Stimulated activated CD4-positive, alpha-beta T cell treated with anti-CD3 and anti-CD28 coated beads, Interleukin-12 subunit alpha, Interleukin-12 subunit beta, amount 100 ng/mL, for 24 hours (primary cell): ENCODE measurements around the gene CCDC167.

Experiments
- DNase-seq, 2 experiments: peaks; one replicate each; pipeline ENCODE4 v3.0.0-alpha.2; 2020; ENCODE audit warnings: low read depth in 2 of 2

CCDC167 gene

DNA sequence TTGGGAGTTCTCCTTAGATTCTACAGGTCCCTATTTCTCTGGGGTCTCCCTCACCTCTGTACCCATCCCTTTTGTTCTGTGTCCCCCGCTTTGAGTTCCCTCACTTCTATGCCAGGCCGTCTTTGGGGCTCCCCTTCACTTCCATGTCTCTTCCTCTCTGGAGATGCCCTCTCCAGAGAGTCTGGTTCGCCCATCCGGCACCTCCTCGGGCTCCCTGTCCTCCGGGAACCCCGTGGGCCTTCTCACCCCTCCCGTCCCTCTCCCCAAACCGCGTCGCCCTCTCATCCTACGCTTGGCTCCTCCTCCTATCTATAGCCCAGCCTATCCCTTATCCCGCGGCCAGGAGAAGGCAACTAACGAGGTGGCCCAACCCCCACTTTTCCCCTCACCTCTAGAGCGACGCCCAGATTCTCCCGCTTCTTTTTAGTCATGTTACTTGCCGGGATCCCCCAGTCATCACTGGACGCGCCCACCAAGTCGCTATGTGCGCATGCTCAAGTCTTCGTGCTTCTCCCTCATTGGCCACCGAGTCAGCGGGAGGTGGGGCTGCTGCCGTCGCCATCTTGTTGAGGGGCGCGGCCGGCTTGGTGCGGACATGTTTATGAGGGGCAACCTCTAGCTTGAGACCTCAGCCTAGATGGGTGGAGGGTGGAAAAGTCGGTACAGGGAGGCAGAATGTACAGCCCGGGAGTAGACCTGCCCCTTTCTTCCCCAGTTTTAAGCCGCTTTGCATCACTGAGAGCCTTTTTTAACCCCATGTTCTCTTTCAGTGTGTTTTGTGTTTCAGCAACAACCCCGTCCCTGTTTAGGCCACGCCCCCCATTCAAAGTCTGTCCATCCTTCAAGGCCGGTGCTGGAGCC is at the start of gene CCDC167:
TSS of gene CCDC167 (minus strand) at position 461 of the 861 bp plus-strand sequence. CDS start at position 431, 30 bp downstream.
- peak; percentile 97 to 98 for DNase-seq

GRCh38 chr6:37549154-37549553 is 49.5 kb upstream of the CCDC167 start:
- DNase-seq: no peak

DNA sequence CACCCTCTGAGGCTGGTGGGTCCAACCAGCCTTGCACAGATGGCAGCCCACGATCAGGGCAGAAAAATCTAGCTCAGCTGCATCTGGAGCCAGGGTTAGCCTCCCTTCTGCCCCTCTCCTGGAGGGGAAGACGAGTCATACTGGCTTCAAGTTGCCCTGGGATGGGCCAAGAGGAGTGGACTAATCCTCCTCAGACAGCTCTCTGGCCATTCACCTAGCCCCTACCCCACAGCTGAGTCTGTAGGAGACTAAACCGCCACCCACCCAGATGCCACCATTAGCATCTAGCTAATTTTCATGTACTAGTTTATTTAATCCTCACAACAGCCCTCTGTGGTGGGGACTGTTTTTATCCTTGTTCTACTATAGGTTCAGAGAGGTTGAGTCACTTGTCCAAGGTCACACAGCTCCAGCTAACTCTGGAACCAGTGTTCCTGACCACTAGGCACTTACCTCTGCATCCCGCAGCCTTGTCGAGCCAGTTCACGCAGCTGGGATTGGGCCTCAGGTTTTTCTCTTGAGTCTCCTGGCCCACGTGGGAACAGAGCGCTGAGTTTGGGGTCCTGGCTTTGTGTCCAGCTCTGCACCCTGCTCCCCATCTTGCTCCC is 48.5 kb upstream of the CCDC167 start:
- no peak for DNase-seq

- DNase-seq: no peak
Measured at GRCh38 chr6:37547564-37548061, 47.9 kb upstream of the CCDC167 start.

GRCh38 chr6:37546141-37546871 is 46.6 kb upstream of the CCDC167 start:
- no peak for DNase-seq

- no peak for DNase-seq
Measured at GRCh38 chr6:37544530-37544929, 44.8 kb upstream of the CCDC167 start.

DNA sequence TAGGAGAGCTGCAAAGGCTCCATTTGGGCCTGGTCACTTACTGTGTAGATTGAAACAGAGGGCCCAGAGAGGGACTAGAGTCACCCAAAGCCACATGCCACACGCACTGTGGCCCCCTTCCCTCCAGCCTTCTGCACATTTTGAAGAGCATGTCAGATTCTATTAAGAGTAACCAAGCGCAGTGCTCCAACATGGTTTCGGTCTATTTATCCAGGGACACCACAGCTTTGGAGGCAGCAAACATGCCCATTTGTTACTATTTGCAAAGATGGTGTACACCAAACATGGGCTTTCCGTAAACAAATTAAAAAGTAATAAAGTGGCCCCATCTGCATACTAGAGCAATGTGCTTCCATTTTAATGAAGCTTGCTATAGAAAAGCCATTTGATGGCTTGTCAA is 43.7 kb upstream of the CCDC167 start:
- no peak for DNase-seq

DNA sequence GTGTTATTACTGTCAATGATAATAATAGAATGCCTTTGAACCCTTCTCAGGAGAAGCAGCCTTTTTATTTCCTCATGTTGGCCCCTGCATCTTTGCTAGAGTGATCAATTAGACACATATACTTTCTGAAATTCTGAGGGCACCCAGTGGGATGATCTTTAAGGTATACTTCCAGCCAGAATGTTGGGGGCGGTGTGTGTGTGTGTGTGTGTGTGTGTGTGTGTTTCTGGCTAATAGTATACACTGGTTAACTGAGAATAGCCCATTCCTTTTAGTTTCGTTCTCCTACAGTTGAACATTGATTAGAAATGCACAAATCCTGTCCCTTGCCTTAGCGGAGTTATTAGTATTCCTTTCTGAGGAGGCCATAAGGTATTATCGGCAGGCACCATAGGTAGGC is 41.7 kb upstream of the CCDC167 start:
- no peak for DNase-seq

DNA sequence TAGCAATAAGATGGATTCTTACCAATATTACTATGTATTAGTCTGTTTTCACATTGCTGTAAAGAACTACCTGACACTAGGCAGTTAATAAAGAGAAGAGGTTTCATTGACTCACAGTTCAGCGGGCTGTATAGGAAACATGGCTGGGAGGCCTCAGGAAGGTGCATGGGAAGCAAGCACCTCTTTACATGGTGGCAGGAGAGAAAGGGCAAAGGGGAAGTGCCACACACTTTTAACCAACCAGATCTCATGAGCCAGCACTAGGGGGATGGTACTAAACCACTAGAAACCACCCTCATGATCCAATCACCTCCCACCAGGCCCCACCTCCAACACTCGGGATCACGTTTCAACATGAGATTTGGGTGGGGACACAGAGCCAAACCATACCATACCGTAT is 40.7 kb upstream of the CCDC167 start:
- DNase-seq: no peak

DNA sequence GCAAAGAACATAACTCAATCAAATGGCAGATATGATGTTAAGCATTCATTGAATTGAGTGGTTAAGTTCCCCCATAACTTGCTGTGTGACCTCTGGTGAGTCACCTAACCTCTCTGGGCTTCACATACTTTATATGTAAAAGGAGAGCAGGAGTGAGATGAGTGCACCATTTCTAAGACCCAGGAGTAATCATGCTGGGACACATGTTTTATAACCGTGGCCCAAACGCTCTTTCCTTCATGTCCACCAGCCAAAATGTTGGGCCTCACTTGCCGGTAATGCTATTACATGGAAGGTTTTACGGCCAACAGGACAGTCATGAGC is 40.3 kb upstream of the CCDC167 start:
- DNase-seq: no peak

- DNase-seq: no peak
Measured at GRCh38 chr6:37539171-37540028, 39.7 kb upstream of the CCDC167 start.

GRCh38 chr6:37538107-37538506 is 38.4 kb upstream of the CCDC167 start:
- DNase-seq: no peak

DNA sequence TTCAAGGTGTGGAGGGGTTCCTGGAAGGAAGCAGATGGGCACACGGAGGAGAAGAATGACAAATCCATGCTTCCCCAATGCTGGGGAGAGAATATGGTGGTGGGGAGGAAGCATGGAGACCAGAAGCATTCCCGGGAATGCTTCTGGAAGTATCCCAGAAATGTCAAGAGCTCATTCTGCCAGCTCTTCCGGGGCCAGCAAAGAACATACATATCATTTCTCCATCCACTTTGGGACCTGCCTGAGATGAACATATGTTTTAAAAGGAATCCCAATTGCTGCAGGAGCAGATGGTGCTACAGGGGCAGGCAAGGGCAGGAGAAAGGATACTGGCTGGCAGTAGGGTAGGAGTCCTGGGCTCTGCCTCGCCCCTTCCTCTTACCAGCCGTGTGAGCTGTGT is 37.9 kb upstream of the CCDC167 start:
- DNase-seq: no peak

DNA sequence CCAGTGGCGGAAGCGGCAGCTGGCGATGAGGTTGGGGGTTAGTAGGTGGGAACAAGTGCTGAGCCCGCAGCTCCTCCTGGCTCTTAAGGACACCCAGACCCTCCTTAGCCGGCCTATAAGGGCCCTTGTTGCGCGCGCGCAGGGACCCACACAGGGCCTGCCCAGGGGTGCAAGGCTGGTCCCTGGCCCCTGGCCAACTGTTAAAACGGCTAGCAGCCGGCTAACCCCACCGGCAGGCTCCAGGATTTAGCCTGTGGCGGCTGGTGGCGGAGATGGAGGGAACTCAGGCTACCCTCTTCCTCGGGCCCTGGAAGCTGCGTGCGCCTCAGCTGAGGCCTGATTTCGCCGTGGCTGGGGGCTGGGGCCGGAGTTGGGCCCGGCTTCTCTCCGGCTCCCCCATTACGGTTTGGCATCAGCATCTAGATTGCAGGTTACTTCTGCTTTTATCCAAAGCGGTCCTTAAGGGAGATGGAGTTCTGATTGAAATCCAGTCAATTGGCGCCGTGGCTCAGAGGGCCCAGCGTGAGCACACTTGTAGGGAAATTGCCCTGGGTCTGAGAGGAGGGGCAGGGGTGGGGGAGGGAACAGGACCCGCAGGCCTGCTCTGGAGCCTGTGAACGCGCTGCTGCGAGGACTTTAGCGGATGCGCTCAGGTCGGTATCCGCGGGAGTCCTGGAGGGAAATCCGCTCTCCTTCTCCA is 36.9 kb upstream of the CCDC167 start:
- no peak for DNase-seq

DNA sequence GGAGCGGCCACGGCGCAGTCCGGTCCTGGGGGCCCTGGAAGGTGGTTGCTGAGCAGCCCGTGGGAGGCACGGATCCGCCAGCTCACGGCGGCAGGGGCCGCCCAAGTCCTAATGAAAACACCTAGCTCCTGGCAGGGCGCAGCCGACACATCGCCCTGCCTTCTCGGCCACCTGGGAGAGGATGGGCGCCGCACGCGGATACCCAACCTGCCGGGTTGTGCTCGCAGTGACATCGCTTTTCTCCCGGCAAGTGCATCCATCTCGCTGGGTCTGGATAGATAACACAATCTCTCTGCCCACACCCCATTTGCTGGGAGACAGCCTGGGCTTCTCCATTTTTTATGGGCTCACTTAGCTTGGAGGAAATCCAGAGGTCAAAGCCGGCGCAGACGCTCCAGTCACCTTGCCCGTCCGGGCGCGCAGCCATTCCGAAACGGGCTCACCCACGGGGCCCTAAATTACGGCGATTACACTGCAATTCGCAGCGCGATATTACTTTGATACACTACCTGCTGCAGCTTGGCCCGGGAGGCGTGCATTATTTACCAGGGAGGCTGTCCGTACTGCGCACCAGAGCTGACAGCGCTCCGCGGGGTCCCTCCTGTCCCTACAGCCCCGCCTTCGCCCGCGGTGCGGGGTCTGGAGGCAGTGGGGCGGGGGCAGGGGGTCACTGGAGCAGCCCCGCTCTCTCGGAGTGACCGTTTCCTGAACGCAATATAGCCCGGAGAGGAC is 36.2 kb upstream of the CCDC167 start:
- DNase-seq: no peak

DNA sequence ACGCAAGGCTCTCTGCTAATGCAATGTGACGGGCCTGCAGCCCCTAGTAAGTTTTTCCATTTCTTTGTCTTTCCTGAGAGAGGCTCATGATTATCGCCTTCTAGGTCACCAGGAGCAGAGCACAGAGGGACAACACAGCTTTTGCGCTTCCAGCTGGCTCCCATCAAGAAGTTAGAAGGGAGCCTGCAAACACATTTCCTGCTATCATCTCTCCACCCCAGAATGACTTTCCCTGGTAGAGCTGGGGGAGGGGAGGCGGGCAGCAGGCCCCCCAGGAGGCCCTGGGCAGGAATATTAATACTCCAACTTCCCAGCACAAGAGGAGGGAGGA is 35.7 kb upstream of the CCDC167 start:
- DNase-seq: no peak

- no peak for DNase-seq
Measured at GRCh38 chr6:37534893-37535292, 35.2 kb upstream of the CCDC167 start.

DNA sequence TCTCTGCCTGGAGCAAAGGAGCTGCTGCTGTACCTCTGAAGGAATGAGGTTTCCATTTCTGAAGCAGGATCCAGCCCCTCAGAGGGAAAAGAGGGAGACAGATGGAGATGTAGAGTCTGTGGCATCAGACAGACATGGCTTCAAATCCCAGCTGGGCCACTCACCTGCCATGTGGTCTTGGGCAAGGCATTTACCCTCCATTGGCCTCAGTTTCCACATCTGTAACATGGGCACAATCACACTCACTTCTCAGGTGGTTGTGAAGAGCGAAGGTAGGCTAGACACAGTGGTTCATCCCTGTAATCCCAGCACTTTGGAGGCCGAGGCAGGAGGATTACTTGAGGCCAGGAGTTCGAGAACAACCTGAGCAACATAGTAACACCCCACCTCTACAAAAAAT is 32.4 kb upstream of the CCDC167 start:
- DNase-seq: no peak

DNA sequence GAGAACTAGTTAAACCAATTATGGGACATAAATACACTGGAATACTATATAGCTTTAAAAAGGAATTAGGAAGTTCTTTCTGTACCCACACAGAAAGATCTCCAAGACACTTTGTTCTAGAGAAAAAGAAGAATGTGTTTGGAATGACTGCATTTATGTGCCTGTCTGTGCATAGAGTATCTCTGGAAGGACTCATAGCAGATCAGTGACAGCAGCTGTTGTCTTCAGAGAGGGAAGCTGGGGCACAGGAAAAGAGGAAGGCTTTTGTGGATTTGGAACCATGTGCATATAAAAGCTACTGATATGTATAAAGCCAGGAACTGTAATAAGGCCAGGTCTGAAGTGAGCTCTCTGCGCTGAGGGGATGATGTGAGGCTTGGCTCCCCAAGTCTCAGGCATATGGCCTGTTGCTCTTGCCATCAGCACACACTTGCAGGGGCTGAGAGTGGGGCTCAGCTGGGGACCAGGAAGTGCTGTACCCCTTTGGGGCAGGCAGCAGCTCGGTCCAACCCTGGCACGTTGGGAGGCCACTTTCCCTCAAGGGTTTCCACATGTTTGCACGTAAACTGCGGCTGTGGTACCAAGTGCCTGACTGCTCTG is 31.8 kb upstream of the CCDC167 start:
- DNase-seq: no peak

GRCh38 chr6:37531026-37531425 is 31.3 kb upstream of the CCDC167 start:
- no peak for DNase-seq
